GM21786 (cell line): ENCODE data around the gene AHCYL1.

ENCODE experiments used
- ATAC-seq: cut with Tn5 transposase; IDR thresholded peaks from one replicate; pipeline ENCODE4 v1.9.1; 2021; ENCODE audit not compliant: unreplicated experiment

Gene AHCYL1

DNA sequence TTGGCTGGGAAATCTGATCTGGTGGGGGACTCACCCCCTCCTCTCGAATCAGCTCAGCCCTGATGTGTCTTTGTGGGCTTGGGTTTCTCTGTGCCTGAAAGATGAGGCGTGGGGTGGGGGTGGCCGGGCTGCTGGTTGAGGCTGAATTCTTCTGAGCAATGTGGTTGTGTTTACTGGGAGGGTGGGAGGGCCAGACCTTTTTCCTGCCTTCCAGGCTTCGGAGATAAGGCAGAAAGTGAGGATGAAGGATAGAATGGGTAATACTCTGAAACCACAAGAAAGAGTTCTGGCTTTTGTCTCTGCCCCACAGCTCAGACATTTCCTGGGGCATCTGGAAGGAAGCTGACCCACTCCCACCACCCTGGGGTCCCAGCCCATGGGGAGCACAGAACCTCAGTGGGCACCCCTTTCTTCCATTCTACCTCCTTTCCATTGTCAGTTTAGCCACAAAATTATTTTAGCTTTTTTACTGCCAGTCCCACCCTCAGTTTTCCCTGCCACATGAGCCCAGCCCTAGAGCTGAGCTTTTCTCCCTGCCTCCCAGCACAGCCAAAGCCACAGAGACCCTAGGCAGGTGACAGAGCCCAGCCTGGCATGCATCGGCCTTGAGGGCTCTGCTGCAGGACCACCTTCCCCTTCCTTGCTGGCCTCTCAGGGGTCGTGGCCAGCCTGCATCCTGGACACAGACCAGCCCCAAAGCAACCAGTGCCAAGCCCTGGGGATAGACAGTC is 74.7 kb downstream of the AHCYL1 start:
- no peak for ATAC-seq

DNA sequence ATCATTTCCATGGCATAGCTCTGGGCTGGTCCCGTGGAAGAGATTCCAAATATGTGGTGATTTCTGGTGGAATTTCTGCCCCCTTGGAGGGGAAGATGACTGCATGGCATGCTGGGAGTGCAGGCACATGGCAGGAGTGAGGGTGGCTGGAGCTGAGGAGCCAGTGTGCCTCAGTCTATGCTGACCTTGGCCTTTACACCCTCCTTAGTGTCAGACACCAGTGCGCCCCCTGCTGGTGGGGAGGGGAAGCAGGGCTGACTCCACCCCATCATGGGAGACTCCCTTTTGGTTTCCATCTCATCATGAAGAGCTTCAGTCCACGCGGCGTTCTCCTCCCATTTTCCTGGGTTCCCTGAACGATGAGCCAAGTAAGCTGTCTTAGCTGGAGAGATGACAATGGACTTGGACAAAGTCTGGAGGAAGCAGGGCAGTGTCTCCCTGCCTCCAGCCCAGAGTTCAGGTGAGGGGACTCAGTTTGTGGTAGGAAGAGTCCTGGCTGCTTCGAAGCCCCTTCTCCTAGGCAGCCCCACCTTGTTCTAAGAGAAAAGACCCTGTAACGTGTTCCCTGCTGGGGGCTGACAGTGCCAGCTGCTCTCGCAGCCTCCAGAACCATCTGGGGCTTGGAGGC is 75.6 kb downstream of the AHCYL1 start:
- ATAC-seq, result no peak

DNA sequence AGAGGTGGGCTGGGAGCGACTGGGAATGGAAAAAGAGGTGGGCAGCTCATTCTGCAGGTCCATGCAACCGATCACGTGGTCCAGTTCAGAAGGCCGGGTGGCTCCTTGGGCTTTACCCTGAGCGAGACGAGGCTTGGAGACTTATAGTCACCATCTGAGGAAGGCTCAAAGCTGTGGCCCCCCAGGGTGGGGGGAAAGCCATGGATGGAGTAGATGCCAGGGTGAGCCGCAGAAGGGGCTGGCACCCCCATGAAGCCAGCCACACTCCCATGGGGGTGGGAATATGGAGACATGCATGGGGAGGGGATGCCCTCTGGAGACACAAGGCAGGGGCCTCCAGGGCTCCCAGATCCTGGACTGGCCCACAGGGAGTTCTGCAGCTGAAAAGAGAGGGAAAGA is 76.1 kb downstream of the AHCYL1 start:
- no peak for ATAC-seq

DNA sequence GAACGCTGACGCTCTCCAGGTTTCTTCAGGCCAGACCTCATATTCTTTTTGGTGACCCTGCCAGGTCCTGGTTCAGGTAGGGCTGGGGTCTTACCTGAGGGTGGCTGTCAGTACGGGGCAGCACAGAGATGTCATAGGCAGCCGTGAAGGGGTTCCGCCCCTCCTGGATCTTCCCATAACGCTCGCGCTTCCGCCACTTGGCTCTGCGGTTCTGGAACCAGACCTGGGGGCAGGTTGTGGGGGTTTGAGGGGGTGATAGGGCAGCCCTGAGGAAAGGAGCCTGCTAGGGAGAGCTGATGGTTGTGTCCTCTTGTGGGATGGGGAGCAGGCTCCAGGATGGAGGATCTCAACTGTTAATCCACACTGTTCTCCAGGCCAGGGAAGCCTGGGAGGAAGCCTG is 76.8 kb downstream of the AHCYL1 start:
- no peak for ATAC-seq

DNA sequence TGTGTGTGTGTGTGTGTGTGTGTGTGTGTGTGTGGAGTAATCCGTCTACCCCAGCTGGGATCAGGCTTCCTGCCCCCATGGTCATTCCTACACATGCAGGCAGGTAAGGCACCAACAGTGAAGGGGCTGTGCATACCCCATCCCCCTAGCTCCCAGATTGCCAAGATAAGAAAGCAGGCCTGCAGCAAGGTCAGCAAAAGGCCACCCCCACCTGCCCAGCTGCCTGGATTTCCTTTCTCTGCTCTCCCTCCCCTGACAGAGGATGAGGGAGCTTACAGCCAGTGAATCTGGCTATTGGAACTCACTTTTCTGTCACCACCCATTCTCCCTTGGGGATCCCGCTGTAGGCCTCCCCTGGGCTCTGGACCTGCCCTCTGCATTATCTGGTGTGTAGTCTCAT is 78.0 kb downstream of the AHCYL1 start:
- ATAC-seq, result no peak

DNA sequence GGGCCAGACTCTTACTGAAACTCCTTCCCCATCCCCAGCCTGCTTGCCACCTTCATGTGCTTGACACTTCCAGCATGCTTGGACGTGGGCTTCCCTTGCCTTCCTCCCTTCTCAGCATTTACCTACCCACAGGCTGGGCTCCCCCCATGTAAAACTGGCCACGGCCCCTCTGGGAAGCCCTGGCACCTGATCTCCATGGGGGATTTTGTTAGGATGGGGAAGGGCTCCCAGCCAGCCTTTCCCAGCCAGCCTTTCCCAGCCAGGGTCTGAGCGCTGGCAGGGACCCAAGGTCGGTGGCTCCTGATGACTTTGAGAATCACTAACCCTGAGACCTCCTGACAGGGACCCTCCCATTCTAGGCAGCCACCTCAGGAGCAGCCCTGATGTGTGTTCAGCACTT is 79.2 kb downstream of the AHCYL1 start:
- ATAC-seq, result no peak

DNA sequence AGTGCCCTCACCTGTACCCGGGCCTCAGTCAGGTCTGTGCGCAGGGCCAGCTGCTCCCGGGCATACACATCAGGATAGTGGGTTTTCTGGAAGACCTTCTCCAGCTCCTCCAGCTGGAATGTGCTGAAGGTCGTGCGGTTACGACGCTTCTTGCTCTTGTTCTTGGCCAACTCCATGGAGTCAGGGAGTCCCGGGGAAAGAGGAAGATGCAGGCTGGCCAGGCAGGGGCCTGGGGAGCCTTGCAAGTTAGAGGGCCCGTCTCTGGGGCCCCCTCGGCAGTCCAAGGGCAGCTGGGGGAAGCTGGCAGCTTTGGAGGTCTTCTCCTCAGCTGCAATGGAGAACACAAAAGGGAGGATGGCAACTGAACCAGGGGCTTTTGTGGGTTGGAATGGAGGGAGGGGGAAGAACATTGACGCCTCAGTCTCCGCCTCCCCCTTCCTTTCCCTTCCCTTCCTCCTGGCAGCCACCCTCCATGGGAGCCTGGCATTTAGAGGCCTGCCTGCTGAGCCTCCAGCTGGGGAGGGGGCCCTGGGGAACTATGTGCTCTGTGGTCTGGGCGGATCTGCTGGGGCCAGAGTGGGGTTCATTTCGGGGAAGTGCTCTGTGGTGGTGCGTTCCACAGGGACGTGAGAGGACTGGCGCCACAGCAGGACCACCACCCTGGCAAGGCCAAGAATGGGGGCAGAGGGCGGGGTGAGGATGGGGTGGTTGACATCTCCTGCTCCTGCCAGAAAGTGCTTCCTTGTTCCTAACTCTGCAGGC is 80.2 kb downstream of the AHCYL1 start:
- no peak for ATAC-seq

DNA sequence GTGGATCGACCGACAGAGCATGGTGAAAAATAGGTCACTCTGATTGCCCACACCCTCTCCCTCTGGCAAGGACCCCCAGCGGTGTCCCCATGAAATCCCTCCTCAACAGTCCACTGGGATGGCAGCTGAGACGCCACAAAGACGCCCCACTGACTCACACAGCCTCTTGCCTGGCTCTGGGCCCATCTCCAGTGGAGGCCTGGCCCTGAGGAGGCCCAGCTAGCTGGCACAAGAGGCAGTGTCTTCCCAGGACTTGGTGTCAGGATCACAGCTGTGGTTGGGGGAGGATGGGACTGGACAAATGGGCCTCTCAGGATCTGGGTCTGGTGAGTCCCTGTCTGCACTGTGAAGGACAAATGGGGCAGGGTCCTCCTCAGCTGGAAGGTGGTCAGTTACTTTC is 81.3 kb downstream of the AHCYL1 start:
- no peak for ATAC-seq

DNA sequence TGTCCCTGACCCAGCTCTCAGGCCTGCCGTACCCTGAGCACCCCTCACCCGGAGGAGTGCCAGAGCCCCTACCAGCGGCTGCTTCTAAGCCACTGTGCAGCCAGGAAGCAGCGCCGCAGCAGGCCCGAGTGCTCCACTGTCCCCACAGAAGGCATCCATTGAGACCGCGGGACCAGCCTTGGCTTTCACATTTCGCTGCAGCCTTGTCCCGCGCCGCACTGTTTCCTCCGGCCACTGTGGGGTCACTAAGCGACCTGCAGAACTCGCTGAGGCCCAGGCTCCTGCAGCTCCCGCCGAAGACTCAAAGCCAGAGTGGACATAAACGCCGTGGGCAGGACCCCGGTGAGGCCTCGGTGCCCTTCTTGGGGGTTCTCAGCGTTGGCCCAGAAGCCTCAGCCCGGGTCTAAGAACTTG is 82.9 kb downstream of the AHCYL1 start:
- ATAC-seq, result no peak

DNA sequence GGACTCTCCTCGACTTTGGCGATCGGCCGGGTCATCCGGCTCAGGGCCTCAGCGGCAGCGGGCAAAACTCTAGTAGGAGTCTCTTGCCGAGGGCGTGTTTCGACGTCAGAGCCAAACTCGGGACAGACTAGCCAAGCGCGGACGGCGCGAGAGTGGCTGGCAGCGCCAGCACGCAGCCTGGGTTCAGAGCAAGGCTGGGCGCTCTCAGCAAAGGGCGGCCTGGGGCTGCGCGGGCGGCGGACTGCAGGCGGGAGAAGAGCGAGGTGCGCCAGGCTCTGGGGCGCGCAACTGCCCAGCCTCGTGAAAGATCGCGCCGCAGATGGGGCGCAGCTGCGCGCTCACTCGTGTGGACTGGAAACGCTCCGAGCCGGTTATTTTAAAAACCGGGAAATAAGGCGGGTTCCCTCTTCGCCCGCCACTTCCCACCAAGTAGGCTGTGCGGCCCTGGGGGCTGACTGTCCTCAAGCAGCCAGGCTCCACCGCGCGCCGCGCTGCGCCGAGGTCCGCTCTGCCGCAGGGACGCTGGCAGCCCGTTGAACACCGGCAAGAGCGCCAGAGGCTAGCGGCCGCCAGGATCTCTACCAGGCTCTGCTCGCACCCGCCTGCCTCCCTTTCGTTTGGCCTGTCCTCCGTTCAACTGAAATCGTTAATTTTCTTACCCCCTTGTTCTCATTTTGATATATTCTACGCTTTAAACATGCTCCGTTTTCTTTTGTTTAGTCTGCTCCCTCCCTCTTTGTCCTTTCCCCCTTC is 83.5 kb downstream of the AHCYL1 start:
- no peak for ATAC-seq

DNA sequence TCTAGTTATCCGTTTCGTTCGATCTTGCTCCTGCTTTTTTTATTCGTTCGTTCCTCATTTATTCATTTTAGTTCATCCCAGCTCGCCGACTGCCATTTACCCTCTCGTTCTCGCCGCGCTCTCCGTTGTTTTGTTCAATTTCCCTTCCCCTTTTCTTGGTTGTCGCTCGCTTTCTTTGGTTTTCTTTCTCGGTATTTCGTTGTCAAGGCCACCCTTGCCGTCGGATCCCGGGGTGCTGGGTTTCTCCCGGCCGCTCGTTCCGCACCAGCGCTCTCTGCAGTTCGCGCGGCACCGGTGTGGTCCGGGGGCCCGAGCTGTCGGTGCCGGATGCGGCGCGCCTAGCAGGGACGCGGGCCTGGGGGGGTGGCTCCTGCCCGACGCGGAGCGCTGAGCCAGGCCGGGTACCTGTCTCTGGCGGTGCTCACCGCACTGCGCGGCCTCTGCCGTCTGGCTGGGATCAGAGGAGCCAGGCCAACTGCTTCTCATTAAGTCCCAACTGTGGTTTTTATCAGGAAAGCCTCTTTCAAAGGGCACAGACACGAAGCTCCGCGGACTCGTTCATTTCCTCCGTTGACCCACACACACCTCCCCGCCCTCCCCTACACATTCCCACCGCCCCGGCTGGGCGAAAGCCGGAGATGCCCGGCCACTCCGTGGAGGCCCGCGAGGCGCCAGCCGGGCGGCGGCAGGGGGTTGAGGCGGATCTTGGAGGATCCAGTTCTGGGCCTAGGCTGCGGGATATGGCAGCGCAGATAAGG is 84.3 kb downstream of the AHCYL1 start:
- ATAC-seq, result no peak

DNA sequence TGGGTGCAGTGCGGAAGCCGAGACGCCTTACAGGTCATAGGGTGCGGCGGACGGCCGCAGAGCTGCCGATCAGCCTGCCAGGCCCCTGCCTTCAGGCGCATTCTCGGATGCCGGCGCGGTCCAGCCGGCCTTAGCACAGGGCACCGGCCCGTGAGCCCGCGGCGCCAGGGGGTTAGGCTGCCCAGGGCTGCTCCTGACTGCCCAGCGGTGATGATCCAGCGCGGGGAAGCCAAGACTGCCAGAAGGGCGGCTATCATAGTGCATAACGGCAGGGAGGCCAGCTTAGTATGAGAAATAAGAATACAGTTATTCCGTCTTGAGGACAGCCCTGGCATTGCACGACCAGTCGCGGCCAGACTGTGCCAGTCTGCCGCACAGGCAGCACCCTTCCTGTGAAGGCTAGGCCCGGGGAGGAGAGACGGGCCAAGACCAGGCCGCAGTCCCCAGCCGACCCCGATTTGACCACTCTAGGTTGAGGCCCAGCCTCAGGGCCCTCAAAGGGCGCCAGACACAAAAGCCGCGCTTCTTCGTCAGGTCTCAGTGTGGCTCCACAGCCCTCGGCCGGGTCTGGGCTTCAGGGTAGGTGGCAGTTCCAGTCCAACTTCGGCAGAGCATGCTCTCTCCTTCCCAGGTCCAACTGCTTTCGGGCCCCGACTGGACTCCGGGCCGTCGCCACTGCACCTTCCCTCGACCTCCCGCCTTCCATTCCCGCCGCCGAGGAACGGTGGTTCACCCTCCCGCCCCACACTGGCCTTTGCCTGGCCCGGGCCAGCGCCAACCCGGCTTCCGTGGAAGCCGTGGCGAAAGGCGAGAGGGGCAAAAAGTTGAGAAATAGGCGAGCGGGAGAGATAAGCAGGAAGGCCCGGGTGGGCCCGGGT is 85.1 kb downstream of the AHCYL1 start:
- ATAC-seq, result no peak

DNA sequence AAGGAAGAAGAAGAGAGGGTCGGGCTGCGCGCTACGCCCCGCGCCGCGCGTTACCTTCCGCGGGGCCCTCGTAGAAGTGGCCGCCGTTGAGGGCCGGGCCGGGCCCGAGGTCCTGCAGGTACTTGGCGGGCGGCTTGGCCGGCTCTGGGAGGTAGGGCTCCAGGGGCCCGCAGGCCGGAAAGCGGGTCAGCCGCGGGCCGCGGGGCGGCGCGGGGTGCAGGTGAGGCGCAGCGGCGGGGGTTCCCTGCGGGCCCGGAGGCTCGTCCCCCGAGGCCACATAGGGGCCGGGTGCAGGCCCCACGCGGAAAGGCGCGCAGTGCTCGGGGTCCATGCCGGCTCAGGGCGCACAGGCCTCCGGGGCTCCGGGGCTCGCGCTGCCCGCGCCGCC is 85.7 kb downstream of the AHCYL1 start:
- no peak for ATAC-seq

DNA sequence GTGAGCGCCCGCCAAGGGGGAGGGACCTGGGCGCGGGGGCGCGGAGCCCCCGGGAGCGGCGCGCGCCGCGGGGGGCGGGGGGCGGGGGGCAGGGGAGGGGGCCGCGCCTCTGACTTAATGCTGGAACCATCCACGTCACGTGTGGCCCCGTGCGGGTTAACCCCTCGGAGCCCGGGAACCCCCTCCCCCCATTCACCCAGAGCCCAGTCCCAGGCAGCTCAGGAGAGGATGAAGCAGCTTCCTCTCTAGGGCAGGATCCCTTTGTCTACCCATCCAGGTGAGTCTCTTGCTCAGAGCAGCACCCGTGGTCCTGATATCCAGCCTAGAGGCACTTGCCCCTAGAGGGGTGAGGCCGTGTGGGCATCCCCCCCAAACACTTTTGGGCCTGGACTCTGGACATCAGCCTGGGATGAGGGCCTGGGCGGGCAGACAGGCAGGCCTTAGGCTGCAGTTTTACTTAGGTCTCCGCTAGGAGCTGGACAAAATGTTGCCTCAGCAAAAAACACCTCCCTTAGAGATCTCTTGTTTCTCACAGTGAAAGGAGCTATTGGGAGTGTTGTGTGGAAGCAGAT is 86.2 kb downstream of the AHCYL1 start, which contains the start of gene ALX3:
Gene ALX3, minus strand, starts transcription at position 2 of the 572 bp plus-strand sequence. CDS start 60 bp downstream, outside the sequence.
- no peak for ATAC-seq
